Gastroesophageal sphincter (tissue), 3 donors: ENCODE results near the gene FYCO1.

Source experiments
- POLR2A ChIP-seq, 2 donors: fragments of 450-650 bp; IDR thresholded peaks; one replicate each; pipeline ENCODE4 v1.6.1; 2017; ENCODE audit warnings: antibody characterized with exemption in 2 of 2, mild to moderate bottlenecking in 2 of 2, moderate library complexity in 1 of 2
- TF ChIP-seq, protein P1 (sequence below), 4 experiments: fragments of 200-600 bp in 2 of 4; fragments of 450-650 bp in 2 of 4; sonication (generic) in 1 of 4; IDR thresholded peaks; one replicate each; pipeline ENCODE4 v1.5.1; 2017 to 2019; ENCODE audit warnings: antibody characterized with exemption in 4 of 4, mild to moderate bottlenecking in 2 of 4, moderate library complexity in 2 of 4

DNA sequence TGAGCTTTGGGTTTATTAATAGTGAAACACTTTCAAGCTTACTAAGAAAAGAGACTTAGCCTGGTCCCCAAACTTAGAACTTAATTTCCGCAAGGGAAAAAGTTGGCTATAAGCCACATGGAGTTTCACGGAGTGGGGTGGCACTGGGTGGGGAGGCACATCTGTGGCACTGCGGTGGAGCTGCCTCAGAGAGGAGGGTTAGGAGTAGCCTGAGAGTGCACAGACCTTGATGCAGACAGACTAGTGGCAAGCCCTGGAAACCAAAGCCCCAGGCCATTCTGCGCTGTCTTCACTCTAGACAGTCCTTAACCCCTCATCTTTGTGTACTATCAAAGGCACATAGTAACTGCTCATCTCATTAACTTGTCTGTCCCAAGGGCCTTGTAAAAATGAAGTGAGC lies 30.4 kb downstream of the FYCO1 start:
- TF ChIP-seq, protein P1, sequence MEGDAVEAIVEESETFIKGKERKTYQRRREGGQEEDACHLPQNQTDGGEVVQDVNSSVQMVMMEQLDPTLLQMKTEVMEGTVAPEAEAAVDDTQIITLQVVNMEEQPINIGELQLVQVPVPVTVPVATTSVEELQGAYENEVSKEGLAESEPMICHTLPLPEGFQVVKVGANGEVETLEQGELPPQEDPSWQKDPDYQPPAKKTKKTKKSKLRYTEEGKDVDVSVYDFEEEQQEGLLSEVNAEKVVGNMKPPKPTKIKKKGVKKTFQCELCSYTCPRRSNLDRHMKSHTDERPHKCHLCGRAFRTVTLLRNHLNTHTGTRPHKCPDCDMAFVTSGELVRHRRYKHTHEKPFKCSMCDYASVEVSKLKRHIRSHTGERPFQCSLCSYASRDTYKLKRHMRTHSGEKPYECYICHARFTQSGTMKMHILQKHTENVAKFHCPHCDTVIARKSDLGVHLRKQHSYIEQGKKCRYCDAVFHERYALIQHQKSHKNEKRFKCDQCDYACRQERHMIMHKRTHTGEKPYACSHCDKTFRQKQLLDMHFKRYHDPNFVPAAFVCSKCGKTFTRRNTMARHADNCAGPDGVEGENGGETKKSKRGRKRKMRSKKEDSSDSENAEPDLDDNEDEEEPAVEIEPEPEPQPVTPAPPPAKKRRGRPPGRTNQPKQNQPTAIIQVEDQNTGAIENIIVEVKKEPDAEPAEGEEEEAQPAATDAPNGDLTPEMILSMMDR (IDR thresholded peaks at IDR 0.05), result no peak
- no peak for TF ChIP-seq POLR2A (IDR thresholded peaks at IDR 0.05)
